Stimulated activated CD4-positive, alpha-beta T cell treated with anti-CD3 and anti-CD28 coated beads, Interleukin-15, amount 100 ng/mL, for 1 hour (primary cell): ENCODE results near the gene HK3.

ENCODE experiments used
- DNase-seq, 2 donors: peaks; one replicate each; pipeline ENCODE4 v3.0.0-alpha.2; 2020; ENCODE audit warnings: low read depth in 1 of 2, low spot score in 1 of 2

HK3 gene

GRCh38 chr5:176850371-176851245, 48.5 kb downstream of the HK3 start:
- DNase-seq, result no peak

GRCh38 chr5:176849611-176850227, 49.4 kb downstream of the HK3 start:
- no peak for DNase-seq

GRCh38 chr5:176848651-176849050, 50.5 kb downstream of the HK3 start:
- no peak for DNase-seq

GRCh38 chr5:176847726-176848290, 51.3 kb downstream of the HK3 start:
- no peak for DNase-seq

- no peak for DNase-seq
Observed at GRCh38 chr5:176847148-176847547, 52.0 kb downstream of the HK3 start.

- DNase-seq, result no peak
Observed at GRCh38 chr5:176846335-176847140, 52.6 kb downstream of the HK3 start.

GRCh38 chr5:176845392-176845713, 53.8 kb downstream of the HK3 start:
- DNase-seq, result no peak

GRCh38 chr5:176844706-176845391, 54.3 kb downstream of the HK3 start:
- DNase-seq, result no peak

- DNase-seq, result no peak
Observed at GRCh38 chr5:176844281-176844680, 54.9 kb downstream of the HK3 start.

- DNase-seq, result no peak
Observed at GRCh38 chr5:176843673-176844072, 55.5 kb downstream of the HK3 start.

- peak; percentile 30 to 61 for DNase-seq
Observed at GRCh38 chr5:176837707-176838115, 61.4 kb downstream of the HK3 start.

- DNase-seq, result no peak
Observed at GRCh38 chr5:176836811-176837706, 62.1 kb downstream of the HK3 start.

GRCh38 chr5:176835918-176836317, 63.2 kb downstream of the HK3 start:
- no peak for DNase-seq

GRCh38 chr5:176833286-176833685, 65.9 kb downstream of the HK3 start:
- no peak for DNase-seq

- DNase-seq, result no peak
Observed at GRCh38 chr5:176832162-176832561, 67.0 kb downstream of the HK3 start.

GRCh38 chr5:176831425-176831824, 67.7 kb downstream of the HK3 start:
- no peak for DNase-seq

- DNase-seq, result no peak
Observed at GRCh38 chr5:176830995-176831423, 68.1 kb downstream of the HK3 start.
